ENCODE measurements around the gene PUS3.
A peak's percentile ranks its signal among the peaks of the same experiment; 100 is the strongest.
"Not testable (repeated sequence)": the region's sequence is repeated elsewhere in the genome, so short reads cannot be mapped to it uniquely, and the experiment has no call there.

Gene PUS3

DNA sequence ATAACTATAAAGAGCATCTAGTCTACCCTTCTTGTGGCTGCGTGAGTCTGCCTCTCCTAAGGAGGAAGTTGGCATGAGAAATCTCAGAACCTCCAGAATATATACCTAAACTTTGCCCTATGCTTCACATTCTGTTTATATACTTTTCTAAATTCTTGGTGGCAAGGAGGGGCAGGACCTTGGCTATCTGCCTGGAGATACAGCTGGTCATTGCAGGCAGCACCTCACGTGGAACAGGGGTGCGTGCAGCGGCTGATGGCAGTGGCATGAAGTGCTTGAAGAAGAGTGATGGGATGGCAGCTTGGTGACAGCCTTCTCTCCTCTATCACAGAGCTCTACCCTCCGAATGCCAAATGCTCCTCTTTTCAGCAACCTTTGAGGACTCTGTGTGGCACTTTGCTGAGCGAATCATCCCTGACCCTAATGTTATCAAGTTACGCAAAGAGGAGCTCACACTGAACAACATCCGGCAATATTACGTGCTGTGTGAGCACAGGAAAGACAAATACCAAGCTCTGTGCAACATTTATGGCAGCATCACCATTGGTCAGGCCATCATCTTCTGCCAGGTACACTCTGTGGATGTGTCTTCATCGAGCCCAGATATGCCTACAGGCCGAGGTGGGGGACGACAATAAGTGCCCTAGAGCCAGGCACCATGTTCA lies 13.8 kb upstream of the PUS3 start:
- Histone ChIP-seq H3K36me3 (ENCODE audit: insufficient read depth, low read length) (no peaks in the 10 kb centered on the region), H3K9me3 (ENCODE audit: low read depth, low read length) (no peaks in the 10 kb centered on the region), H3K9ac (ENCODE audit: insufficient read length) (no peak overlapping the region), H3K27ac (no peak overlapping the region), H3K4me3 (no peak overlapping the region)
- no peak for DNase-seq (ENCODE audit: low read depth, low spot score)
- TF ChIP-seq EZH2 (IDR thresholded peaks at IDR 0.05): no peak
- TF ChIP-seq FOXP2 (optimal IDR thresholded peaks at IDR 0.05; ENCODE audit: control extremely low read depth, extremely low read length, insufficient read depth): no peak
- TF ChIP-seq POLR2AphosphoS5 (IDR thresholded peaks at IDR 0.05; ENCODE audit: borderline replicate concordance, low read depth, low read length): no peak

DNA sequence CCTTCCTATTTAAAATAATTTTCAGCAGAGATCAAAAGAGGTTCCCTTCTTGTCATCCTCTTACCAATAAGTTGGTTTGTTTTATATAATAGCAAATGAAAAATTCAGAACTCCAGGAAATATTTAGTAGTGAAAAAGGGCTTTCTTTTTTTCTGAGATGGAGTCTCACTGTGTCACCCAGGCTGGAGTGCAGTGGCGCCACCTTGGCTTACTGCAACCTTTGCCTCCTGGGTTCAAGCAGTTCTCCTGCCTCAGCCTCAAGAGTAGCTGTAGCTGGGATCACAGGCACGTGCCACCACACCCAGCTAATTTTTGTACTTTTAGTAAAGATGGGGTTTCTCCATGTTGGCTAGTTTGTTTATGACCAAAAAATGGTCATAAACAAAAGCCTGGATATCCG lies 11.6 kb upstream of the PUS3 start:
- H3K36me3 ChIP-seq (ENCODE audit: insufficient read depth, low read length): not testable (repeated sequence)

DNA sequence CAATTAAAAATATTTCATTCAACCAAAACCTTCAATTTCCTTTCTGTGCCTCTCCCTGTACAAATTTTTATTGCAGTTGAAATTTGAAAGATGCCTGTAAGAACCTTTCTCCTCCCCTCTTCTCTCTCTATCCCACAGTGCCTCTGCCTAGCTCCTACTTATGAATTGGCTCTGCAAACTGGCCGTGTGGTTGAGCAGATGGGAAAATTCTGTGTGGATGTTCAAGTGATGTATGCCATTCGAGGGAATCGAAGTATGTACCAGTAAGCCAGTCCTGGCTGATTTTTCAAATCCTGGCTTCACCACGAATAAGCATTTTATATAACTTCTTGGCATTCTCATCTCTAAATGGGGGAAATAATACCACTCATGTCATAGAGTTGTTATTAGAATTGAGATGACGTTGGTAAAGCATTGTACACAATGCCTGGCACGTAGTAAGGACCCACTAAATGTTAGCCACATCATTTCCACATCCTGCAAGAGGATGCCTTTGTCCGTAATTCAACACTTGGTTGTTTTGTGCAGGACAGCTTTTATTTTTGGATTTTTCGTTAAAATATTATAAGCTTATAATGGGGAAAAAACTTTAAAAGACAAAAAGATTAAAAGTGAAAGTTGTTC lies 7.3 kb upstream of the PUS3 start:
- no peaks in the 10 kb centered on the region for H3K9me3 ChIP-seq (ENCODE audit: low read depth, low read length)
- no peak overlapping the region for H3K4me3 ChIP-seq

More for the DNA sequence above, 11.6 kb upstream of the PUS3 start:
- H3K9me3 ChIP-seq (ENCODE audit: low read depth, low read length); H3K4me3 ChIP-seq; DNase-seq (ENCODE audit: low read depth, low spot score); H3K9ac ChIP-seq (ENCODE audit: insufficient read length); H3K27ac ChIP-seq: not testable (repeated sequence)

GRCh38 chr11:125904678-125905077 lies 1.7 kb upstream of the PUS3 start:
- TF ChIP-seq POLR2AphosphoS5 (IDR thresholded peaks at IDR 0.05; ENCODE audit: borderline replicate concordance, low read depth, low read length) (no peak), FOXP2 (optimal IDR thresholded peaks at IDR 0.05; ENCODE audit: control extremely low read depth, extremely low read length, insufficient read depth) (no peak), EZH2 (IDR thresholded peaks at IDR 0.05) (no peak)
- DNase-seq (ENCODE audit: low read depth, low spot score): no peak
- Histone ChIP-seq H3K36me3 (ENCODE audit: insufficient read depth, low read length) (peaks cover 10% of the 10 kb centered on the region), H3K9ac (ENCODE audit: insufficient read length) (no peak overlapping the region), H3K27ac (no peak overlapping the region), H3K4me3 (no peak overlapping the region), H3K9me3 (ENCODE audit: low read depth, low read length) (no peaks in the 10 kb centered on the region)

More for the DNA sequence above, 7.3 kb upstream of the PUS3 start:
- no peak for TF ChIP-seq EZH2 (IDR thresholded peaks at IDR 0.05)
- H3K27ac ChIP-seq: no peak overlapping the region
- H3K36me3 ChIP-seq (ENCODE audit: insufficient read depth, low read length): no peaks in the 10 kb centered on the region
- H3K9ac ChIP-seq (ENCODE audit: insufficient read length): no peak overlapping the region
- DNase-seq (ENCODE audit: low read depth, low spot score): no peak

DNA sequence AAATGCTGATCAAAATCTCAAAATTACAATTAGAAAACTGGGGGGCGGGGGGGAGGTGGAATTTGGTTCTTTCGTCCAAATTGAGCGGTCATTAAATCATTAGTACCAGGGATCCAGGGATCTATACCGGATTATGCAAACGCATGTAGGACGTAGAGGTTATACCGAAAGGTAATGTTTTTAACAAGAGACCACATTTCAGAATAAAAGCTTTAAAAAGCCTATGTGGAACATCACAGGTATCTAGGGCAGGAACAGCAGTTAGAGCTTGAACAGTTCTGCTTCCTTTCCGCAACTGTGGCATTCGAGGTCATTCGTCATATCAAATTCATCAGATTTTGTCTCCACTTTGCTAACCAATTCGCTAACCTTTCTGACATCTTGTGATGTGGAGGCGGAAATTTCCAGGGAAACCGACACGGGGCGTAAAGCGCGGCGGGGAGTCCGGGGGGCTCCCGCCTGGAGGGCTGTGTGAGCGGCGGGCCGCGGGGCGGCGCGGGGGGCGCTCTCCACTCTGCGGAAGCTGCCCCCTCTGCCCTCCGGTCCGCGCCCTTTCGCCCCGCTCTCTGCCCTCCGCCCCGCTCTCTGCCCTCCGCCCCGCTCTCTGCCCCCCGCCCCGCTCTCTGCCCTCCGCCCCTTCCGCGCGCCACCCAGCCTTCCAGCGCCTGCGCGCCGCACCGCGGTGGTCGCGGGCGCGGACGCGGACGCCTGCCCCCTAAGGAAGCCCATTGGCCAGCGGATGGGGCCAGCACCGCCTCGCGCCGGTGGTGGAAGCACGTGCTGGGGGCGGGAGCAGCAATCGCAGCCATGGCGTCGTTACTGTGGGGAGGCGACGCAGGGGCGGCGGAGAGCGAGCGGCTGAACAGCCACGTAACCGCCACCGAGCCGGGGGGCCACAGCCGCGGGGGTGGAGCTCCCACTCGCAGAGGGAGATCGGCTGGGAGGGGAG lies 979 bp upstream of the PUS3 start, which contains the start of gene DDX25:
DDX25 (plus strand) TSS at position 798 of the 949 bp plus-strand sequence; CDS start at position 808, 10 bp downstream.
- peak within 1 kb of the TSS; percentile 100 for H3K4me3 ChIP-seq
- no peaks in the 10 kb centered on the region for H3K9me3 ChIP-seq (ENCODE audit: low read depth, low read length)
- H3K36me3 ChIP-seq (ENCODE audit: insufficient read depth, low read length): peaks cover 10% of the 10 kb centered on the region
- no peak within 1 kb of the TSS for H3K27ac ChIP-seq
- DNase-seq (ENCODE audit: low read depth, low spot score): no peak
- H3K9ac ChIP-seq (ENCODE audit: insufficient read length): no peak within 1 kb of the TSS
- TF ChIP-seq FOXP2 (optimal IDR thresholded peaks at IDR 0.05; ENCODE audit: control extremely low read depth, extremely low read length, insufficient read depth): no peak
- peak; percentile 35 for TF ChIP-seq EZH2 (IDR thresholded peaks at IDR 0.05)
- no peak for TF ChIP-seq POLR2AphosphoS5 (IDR thresholded peaks at IDR 0.05; ENCODE audit: borderline replicate concordance, low read depth, low read length)

DNA sequence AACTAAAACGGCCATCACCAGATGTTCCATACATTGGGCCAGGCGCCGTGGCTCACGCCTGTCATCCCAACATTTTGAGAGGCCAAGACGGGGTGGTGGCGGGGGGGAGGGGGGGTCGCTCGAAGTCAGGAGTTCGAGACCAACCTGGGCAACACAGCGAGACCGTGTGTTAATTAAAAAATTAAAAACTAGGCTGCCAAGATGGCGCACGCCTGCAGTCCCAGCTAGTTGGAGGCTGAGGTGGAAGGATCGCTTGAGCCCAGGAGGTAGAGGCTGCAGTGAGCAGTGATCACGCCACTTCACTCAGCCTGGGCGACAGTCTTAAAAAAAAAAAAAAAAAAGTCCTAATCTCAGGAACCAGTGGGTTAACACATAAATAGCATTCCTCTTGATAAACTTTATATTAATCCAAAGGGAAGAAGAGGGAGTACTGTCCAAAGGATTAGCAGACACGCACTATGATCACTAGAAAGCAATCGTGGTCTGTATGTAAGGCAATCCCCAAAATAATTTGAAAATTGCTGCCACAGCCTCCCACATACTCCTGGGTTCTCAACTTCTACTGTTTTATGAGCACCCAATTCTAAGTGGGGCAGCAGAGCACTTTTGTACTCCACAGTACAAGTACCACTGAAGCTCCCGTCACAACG lies 604 bp downstream of the PUS3 start:
- Histone ChIP-seq H3K4me3 (peak overlapping the region; percentile 100), H3K27ac (peak overlapping the region; percentile 60), H3K9me3 (ENCODE audit: low read depth, low read length) (no peaks in the 10 kb centered on the region), H3K9ac (ENCODE audit: insufficient read length) (peak overlapping the region; percentile 96), H3K36me3 (ENCODE audit: insufficient read depth, low read length) (peaks cover 10% of the 10 kb centered on the region)
- DNase-seq (ENCODE audit: low read depth, low spot score): no peak
- TF ChIP-seq EZH2 (IDR thresholded peaks at IDR 0.05) (no peak), POLR2AphosphoS5 (IDR thresholded peaks at IDR 0.05; ENCODE audit: borderline replicate concordance, low read depth, low read length) (no peak), FOXP2 (optimal IDR thresholded peaks at IDR 0.05; ENCODE audit: control extremely low read depth, extremely low read length, insufficient read depth) (no peak)

DNA sequence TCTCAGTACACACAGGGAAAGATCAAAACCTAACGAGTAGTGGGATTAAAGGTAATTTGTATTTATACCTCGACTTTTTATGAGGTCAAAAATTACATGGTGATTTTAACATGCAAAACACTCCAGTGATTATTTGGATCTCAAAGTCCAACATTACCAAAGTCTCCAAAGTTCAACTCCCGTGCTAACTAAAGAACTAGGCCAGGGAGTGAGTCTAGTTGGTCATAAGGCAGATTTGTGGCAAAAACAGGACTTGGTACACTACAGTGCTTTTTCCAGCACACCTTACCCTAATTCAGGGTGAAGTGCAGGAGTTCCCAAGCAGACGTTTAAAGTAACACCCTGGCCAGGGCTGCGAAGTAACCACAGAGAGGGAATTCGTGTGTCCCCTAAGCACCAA lies 1.1 kb downstream of the PUS3 start:
- no peak overlapping the region for H3K27ac ChIP-seq
- no peaks in the 10 kb centered on the region for H3K9me3 ChIP-seq (ENCODE audit: low read depth, low read length)
- peak overlapping the region; percentile 100 for H3K4me3 ChIP-seq
- DNase-seq (ENCODE audit: low read depth, low spot score): no peak
- TF ChIP-seq FOXP2 (optimal IDR thresholded peaks at IDR 0.05; ENCODE audit: control extremely low read depth, extremely low read length, insufficient read depth) (no peak), EZH2 (IDR thresholded peaks at IDR 0.05) (no peak), POLR2AphosphoS5 (IDR thresholded peaks at IDR 0.05; ENCODE audit: borderline replicate concordance, low read depth, low read length) (no peak)
- peaks cover 10% of the 10 kb centered on the region for H3K36me3 ChIP-seq (ENCODE audit: insufficient read depth, low read length)
- no peak overlapping the region for H3K9ac ChIP-seq (ENCODE audit: insufficient read length)

DNA sequence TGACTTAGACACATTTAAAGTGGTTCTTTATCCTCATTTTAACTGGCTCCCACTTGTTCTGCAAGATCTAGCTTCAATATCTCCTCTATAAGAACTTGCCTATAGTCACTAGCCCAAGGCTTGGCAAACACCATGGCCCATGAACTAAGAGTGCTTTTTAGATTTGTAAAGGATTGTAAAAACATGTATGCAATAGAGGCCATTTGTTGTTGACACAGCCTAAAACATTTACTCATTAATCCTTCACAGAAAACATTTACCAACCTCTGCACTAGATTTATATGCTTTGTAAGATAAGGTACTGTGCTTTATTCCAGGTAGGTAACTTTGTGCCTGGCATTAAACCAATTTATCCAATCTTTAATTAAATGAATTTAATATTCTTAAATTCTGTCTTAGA lies 10.0 kb downstream of the PUS3 start:
- Histone ChIP-seq H3K9me3 (ENCODE audit: low read depth, low read length) (no peaks in the 10 kb centered on the region), H3K27ac (no peak overlapping the region), H3K36me3 (ENCODE audit: insufficient read depth, low read length) (peaks cover 26% of the 10 kb centered on the region), H3K9ac (ENCODE audit: insufficient read length) (no peak overlapping the region), H3K4me3 (no peak overlapping the region)
- TF ChIP-seq EZH2 (IDR thresholded peaks at IDR 0.05) (no peak), POLR2AphosphoS5 (IDR thresholded peaks at IDR 0.05; ENCODE audit: borderline replicate concordance, low read depth, low read length) (no peak), FOXP2 (optimal IDR thresholded peaks at IDR 0.05; ENCODE audit: control extremely low read depth, extremely low read length, insufficient read depth) (no peak)
- no peak for DNase-seq (ENCODE audit: low read depth, low spot score)

Measured in SK-N-MC (cell line).